ENCODE data around the gene KAT6B. TPM values are rescaled to one million over a fixed set of nuclear protein-coding genes. Genes with fewer than 3 reads are reported as not detected.

The KAT6B gene
- total RNA-seq, 4 donors from 2014 or later, result 29.1 to 159 (median 61.2) TPM

DNA sequence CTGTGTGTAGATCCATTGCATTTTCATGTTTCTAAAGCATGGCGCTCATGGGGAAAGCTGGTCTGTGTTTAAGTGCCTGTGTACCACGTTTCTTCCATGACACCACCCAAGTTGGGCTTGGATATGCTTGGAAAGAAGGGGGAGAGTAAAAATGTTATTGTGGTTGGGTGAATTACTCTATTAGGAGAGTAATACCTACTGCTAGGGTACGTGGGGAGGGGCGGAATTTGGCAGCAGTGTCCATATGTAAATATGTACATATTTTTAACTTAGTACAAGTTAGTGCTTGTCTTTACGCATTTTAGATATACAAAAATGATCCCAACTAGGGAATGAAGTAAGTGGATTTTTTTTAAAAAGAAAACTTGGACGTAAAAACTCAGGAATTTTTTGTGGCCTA is 242.1 kb downstream of the KAT6B start:
- Histone ChIP-seq H3K4me3 (no peak overlapping the region), H3K4me1 (peaks cover 5 to 6% of the 10 kb centered on the region in 2 donors), H3K9me3 (no peaks in the 10 kb centered on the region), H3K27me3 (no peaks in the 10 kb centered on the region), H3K36me3 (no peaks in the 10 kb centered on the region), H3K27ac (no peak overlapping the region)
- DNase-seq, result no peak
- TF ChIP-seq, protein P1, sequence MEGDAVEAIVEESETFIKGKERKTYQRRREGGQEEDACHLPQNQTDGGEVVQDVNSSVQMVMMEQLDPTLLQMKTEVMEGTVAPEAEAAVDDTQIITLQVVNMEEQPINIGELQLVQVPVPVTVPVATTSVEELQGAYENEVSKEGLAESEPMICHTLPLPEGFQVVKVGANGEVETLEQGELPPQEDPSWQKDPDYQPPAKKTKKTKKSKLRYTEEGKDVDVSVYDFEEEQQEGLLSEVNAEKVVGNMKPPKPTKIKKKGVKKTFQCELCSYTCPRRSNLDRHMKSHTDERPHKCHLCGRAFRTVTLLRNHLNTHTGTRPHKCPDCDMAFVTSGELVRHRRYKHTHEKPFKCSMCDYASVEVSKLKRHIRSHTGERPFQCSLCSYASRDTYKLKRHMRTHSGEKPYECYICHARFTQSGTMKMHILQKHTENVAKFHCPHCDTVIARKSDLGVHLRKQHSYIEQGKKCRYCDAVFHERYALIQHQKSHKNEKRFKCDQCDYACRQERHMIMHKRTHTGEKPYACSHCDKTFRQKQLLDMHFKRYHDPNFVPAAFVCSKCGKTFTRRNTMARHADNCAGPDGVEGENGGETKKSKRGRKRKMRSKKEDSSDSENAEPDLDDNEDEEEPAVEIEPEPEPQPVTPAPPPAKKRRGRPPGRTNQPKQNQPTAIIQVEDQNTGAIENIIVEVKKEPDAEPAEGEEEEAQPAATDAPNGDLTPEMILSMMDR (IDR thresholded peaks at IDR 0.05), result no peak
- no peak for TF ChIP-seq POLR2A (IDR thresholded peaks at IDR 0.05)
- intact Hi-C loops (cut with DNase I; ENCODE audit: low total_unique reads), result no loop called here

DNA sequence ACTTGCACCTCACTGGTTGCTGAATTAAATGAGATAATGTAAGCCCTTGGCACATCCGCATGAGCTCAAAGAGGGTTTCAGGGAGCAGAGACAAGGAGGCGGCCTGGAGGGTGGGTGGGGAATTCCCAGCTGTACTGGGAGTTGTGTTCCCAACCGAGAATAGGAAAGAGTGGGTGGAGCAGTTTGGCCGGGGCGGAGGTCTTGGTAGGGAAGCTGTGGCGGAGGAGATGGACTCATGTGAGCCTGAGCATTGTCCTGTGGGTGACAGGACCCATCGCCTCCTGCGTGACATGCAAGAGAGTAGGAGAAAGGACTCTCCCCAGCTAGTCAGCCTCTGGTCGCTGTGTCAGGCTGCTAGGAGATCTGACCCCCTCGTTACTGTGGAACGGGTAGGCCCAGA is 244.1 kb downstream of the KAT6B start:
- Histone ChIP-seq H3K9me3 (no peaks in the 10 kb centered on the region), H3K27me3 (no peaks in the 10 kb centered on the region), H3K27ac (peak overlapping the region in 1 of 2 donors; percentile 15), H3K4me3 (no peak overlapping the region), H3K4me1 (no peaks in the 10 kb centered on the region), H3K36me3 (no peaks in the 10 kb centered on the region)
- DNase-seq, result no peak
- intact Hi-C loops (cut with DNase I; ENCODE audit: low total_unique reads), result no loop called here
- TF ChIP-seq POLR2A (IDR thresholded peaks at IDR 0.05), result no peak
- TF ChIP-seq, protein P1 (IDR thresholded peaks at IDR 0.05), result no peak

DNA sequence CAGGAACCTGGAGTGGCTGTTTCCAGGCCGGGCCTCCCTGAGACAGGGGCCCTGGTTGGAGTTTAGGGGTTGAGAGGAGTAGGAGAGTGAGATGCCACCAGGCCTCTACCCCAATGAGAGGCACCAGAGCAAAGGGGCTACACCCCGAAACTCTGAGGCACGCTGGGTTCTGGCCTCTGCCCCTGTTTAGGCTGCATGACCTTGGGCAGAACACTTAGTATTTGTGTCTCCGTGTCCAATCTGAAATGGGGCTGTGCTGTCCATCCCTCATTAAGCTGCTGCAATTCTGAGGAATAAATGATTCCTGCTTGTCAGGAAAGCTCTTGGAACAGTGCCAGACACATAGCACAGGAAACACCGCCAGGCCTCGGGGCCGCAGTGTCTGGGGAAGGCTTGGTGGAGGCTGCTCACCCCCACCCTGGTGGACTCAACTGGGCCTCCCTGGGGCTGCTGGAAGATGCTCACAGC is 244.6 kb downstream of the KAT6B start:
- no peaks in the 10 kb centered on the region for H3K9me3 ChIP-seq
- no peak for DNase-seq

GRCh38 chr10:75071756-75072155 is 245.4 kb downstream of the KAT6B start:
- Histone ChIP-seq H3K4me1 (no peaks in the 10 kb centered on the region), H3K27ac (no peak overlapping the region), H3K9me3 (no peaks in the 10 kb centered on the region), H3K4me3 (no peak overlapping the region), H3K36me3 (no peaks in the 10 kb centered on the region), H3K27me3 (no peaks in the 10 kb centered on the region)
- intact Hi-C loops (cut with DNase I; ENCODE audit: low total_unique reads), result no loop called here
- no peak for TF ChIP-seq POLR2A (IDR thresholded peaks at IDR 0.05)
- TF ChIP-seq, protein P1 (IDR thresholded peaks at IDR 0.05), result no peak
- peak in 1 of 2 donors; percentile 39 for DNase-seq

More for the DNA sequence above, 244.6 kb downstream of the KAT6B start:
- no peaks in the 10 kb centered on the region for H3K36me3 ChIP-seq
- H3K27me3 ChIP-seq, result no peaks in the 10 kb centered on the region
- intact Hi-C loops (cut with DNase I; ENCODE audit: low total_unique reads), result no loop called here
- H3K4me1 ChIP-seq, result no peaks in the 10 kb centered on the region
- H3K4me3 ChIP-seq, result no peak overlapping the region
- no peak for TF ChIP-seq POLR2A (IDR thresholded peaks at IDR 0.05)
- TF ChIP-seq, protein P1 (IDR thresholded peaks at IDR 0.05), result no peak
- peak overlapping the region in 1 of 2 donors; percentile 15 for H3K27ac ChIP-seq

- TF ChIP-seq POLR2A (IDR thresholded peaks at IDR 0.05), result no peak
- TF ChIP-seq, protein P1 (IDR thresholded peaks at IDR 0.05), result no peak
- H3K27me3 ChIP-seq, result no peaks in the 10 kb centered on the region
- H3K36me3 ChIP-seq, result no peaks in the 10 kb centered on the region
- H3K27ac ChIP-seq, result no peak overlapping the region
- intact Hi-C loops (cut with DNase I; ENCODE audit: low total_unique reads), result no loop called here
- H3K4me3 ChIP-seq, result no peak overlapping the region
- H3K9me3 ChIP-seq, result no peaks in the 10 kb centered on the region
- no peak for DNase-seq
- H3K4me1 ChIP-seq, result no peaks in the 10 kb centered on the region
Measured at GRCh38 chr10:75072727-75073126, 246.3 kb downstream of the KAT6B start.

Measured in uterus (tissue), 4 donors.